H1 (cell line): ENCODE data around the gene EPB41L3. TPM values are rescaled to one million over a fixed set of nuclear protein-coding genes. Genes with fewer than 3 reads are reported as not detected.

ENCODE experiments used
- CTCF ChIA-PET: fragments of 300-600 bp; sonication (Branson Sonifier 250); formaldehyde crosslinking; loops from one replicate; lab custom pipeline; 2021; ENCODE audit not compliant: partially characterized antibody; lab: Charles Lee
- POLR2A ChIA-PET: fragments of 300-600 bp; sonication (Branson Sonifier 250); formaldehyde crosslinking; loops from one replicate; lab custom pipeline; 2021; ENCODE audit warnings: inconsistent platforms; ENCODE audit not compliant: partially characterized antibody; lab: Charles Lee
- DNase-seq, 2 experiments: peaks; one replicate each; pipeline versions ENCODE4 v3.0.0 to v3.0.0-alpha.2; 2010 to 2022; ENCODE audit warnings: low spot score in 2 of 2, low read depth in 1 of 2, mixed read lengths in 1 of 2
- FAIRE-seq: peaks from 2 replicates; lab custom pipeline; 2011; peaks lifted over from hg19 to GRCh38; lab: Jason Lieb, UNC
- H2AFZ ChIP-seq: 2 replicates; pipeline ENCODE4 v1.8.1; 2012; ENCODE audit warnings: low read length, inconsistent platforms
- H2AK5ac ChIP-seq: 2 replicates; pipeline ENCODE4 v1.6.1; 2013; ENCODE audit warnings: low read depth, low read length
- H2BK120ac ChIP-seq: replicated peaks from 2 replicates; pipeline ENCODE3; 2013; ENCODE audit warnings: low read depth, low read length, inconsistent platforms
- H2BK12ac ChIP-seq: 2 replicates; pipeline ENCODE4 v1.6.1; 2013; ENCODE audit warnings: low read depth, low read length
- H2BK15ac ChIP-seq: 2 replicates; pipeline ENCODE4 v1.6.1; 2013; ENCODE audit warnings: low read length
- H2BK20ac ChIP-seq: 2 replicates; pipeline ENCODE4 v1.6.1; 2013; ENCODE audit warnings: low read length
- H2BK5ac ChIP-seq: 2 replicates; pipeline ENCODE4 v1.6.1; 2013; ENCODE audit warnings: low read depth, low read length
- H3K14ac ChIP-seq: 2 replicates; pipeline ENCODE4 v1.6.1; 2013; ENCODE audit warnings: inconsistent platforms; ENCODE audit not compliant: insufficient read length
- H3K18ac ChIP-seq: 2 replicates; pipeline ENCODE4 v1.6.1; 2013; ENCODE audit warnings: low read length; ENCODE audit errors: extremely low read depth
- H3K23ac ChIP-seq: 2 replicates; pipeline ENCODE4 v1.6.1; 2013; ENCODE audit warnings: inconsistent platforms; ENCODE audit not compliant: insufficient read length
- H3K23me2 ChIP-seq: 2 replicates; pipeline ENCODE4 v1.6.1; 2013; ENCODE audit warnings: low read depth, low read length
- H3K27ac ChIP-seq: 2 replicates; pipeline ENCODE4 v1.6.1; 2011; ENCODE audit warnings: low read depth, low read length, inconsistent platforms
- H3K27me3 ChIP-seq, 4 experiments: replicated peaks in 1 of 4; 1 replicate in 1 of 4; 2 replicates in 3 of 4; pipeline versions ENCODE4 v1.6.1 to v1.8.1; 2011 to 2013; ENCODE audit warnings: low read length in 3 of 4, mild to moderate bottlenecking in 3 of 4, inconsistent platforms in 2 of 4, mixed read lengths in 2 of 4, moderate library complexity in 1 of 4; ENCODE audit not compliant: control insufficient read depth in 3 of 4, insufficient read depth in 3 of 4; ENCODE audit errors: extremely low read depth in 1 of 4
- H3K36me3 ChIP-seq, 4 experiments: 2 replicates each; pipeline versions ENCODE4 v1.6.1 to v1.8.1; 2011 to 2013; ENCODE audit warnings: mild to moderate bottlenecking in 4 of 4, low read length in 3 of 4, moderate library complexity in 2 of 4, control low read depth in 1 of 4, inconsistent platforms in 1 of 4; ENCODE audit not compliant: insufficient read depth in 4 of 4, control insufficient read depth in 2 of 4
- H3K4ac ChIP-seq: replicated peaks from 2 replicates; pipeline ENCODE3; 2013; ENCODE audit warnings: low read length, low read depth, mixed read lengths, inconsistent platforms; ENCODE audit not compliant: insufficient read length
- H3K4me1 ChIP-seq, 4 experiments: replicated peaks in 1 of 4; 1 replicate in 1 of 4; 2 replicates in 3 of 4; pipeline versions ENCODE4 v1.6.1 to v1.8.1; 2011 to 2013; ENCODE audit warnings: low read length in 3 of 4, inconsistent platforms in 2 of 4, mixed read lengths in 1 of 4; ENCODE audit not compliant: insufficient read depth in 4 of 4, control insufficient read depth in 3 of 4
- H3K4me2 ChIP-seq, 2 experiments: 2 replicates each; pipeline versions ENCODE4 v1.6.1 to v1.8.1; 2011 to 2013; ENCODE audit warnings: low read depth in 2 of 2, low read length in 2 of 2, control low read depth in 1 of 2, inconsistent platforms in 1 of 2, mild to moderate bottlenecking in 1 of 2; ENCODE audit not compliant: insufficient read depth in 1 of 2
- H3K4me3 ChIP-seq, 4 experiments: fragments of 200-600, 300-600 bp in 1 of 4; sonication (generic), shearing (Covaris generic), sonication (Bioruptor Twin) in 1 of 4; 2 replicates each; pipeline versions ENCODE4 v1.5.1 to v1.8.1; 2011 to 2016; ENCODE audit warnings: low read length in 4 of 4, low read depth in 3 of 4, control low read depth in 2 of 4, inconsistent platforms in 2 of 4, mild to moderate bottlenecking in 2 of 4, mixed read lengths in 1 of 4, moderate library complexity in 1 of 4; ENCODE audit not compliant: insufficient read depth in 2 of 4; ENCODE audit errors: extremely low read depth in 1 of 4
- H3K56ac ChIP-seq: replicated peaks from 2 replicates; pipeline ENCODE3; 2013; ENCODE audit warnings: low read depth, mild to moderate bottlenecking, mixed read lengths, low read length, inconsistent platforms; ENCODE audit not compliant: insufficient read length
- H3K79me1 ChIP-seq: 2 replicates; pipeline ENCODE4 v1.6.1; 2013; ENCODE audit warnings: low read depth, low read length, control low read depth
- H3K79me2 ChIP-seq, 2 experiments: 2 replicates each; pipeline versions ENCODE4 v1.6.1 to v1.8.1; 2012 to 2013; ENCODE audit warnings: low read length in 2 of 2, mild to moderate bottlenecking in 2 of 2, inconsistent platforms in 1 of 2; ENCODE audit not compliant: insufficient read depth in 2 of 2, control insufficient read depth in 1 of 2
- H3K9ac ChIP-seq, 4 experiments: replicated peaks in 1 of 4; 1 replicate in 1 of 4; 2 replicates in 3 of 4; pipeline versions ENCODE4 v1.6.1 to v1.8.1; 2011 to 2013; ENCODE audit warnings: low read depth in 3 of 4, low read length in 3 of 4, control low read depth in 2 of 4, mild to moderate bottlenecking in 2 of 4, moderate library complexity in 2 of 4, inconsistent platforms in 1 of 4; ENCODE audit errors: extremely low read depth in 1 of 4
- H3K9me3 ChIP-seq, 2 experiments: 2 replicates each; pipeline versions ENCODE4 v1.6.1 to v1.8.1; 2012 to 2013; ENCODE audit warnings: mild to moderate bottlenecking in 2 of 2, moderate library complexity in 2 of 2, control low read depth in 1 of 2, inconsistent platforms in 1 of 2, low read depth in 1 of 2, low read length in 1 of 2, mixed read lengths in 1 of 2; ENCODE audit not compliant: insufficient read depth in 2 of 2
- H4K20me1 ChIP-seq, 2 experiments: replicated peaks in 1 of 2; 2 replicates each; pipeline versions ENCODE3 to v1.8.1; 2011 to 2013; ENCODE audit warnings: inconsistent platforms in 2 of 2, low read length in 2 of 2, mild to moderate bottlenecking in 1 of 2; ENCODE audit not compliant: insufficient read depth in 2 of 2, control insufficient read depth in 1 of 2
- H4K5ac ChIP-seq: 2 replicates; pipeline ENCODE4 v1.6.1; 2013; ENCODE audit warnings: low read length, low read depth, mixed read lengths, inconsistent platforms; ENCODE audit not compliant: insufficient read length
- H4K8ac ChIP-seq: 2 replicates; pipeline ENCODE4 v1.8.0; 2013; ENCODE audit warnings: mild to moderate bottlenecking, moderate library complexity, low read length, inconsistent platforms; ENCODE audit not compliant: insufficient read depth; ENCODE audit errors: extremely low read depth
- H4K91ac ChIP-seq: replicated peaks from 2 replicates; pipeline ENCODE3; 2013; ENCODE audit warnings: low read length, mixed read lengths, inconsistent platforms; ENCODE audit not compliant: insufficient read length
- SIRT6 ChIP-seq: IDR thresholded peaks from one replicate; pipeline ENCODE4 v1.7.1; 2012; ENCODE audit warnings: low read length, inconsistent platforms
- WGBS, 2 experiments: shearing (Covaris generic) in 1 of 2; methylation state at CpG; one replicate each; pipeline versions ENCODE4 v1.1.6 to v1.1.7; 2013 to 2015; ENCODE audit warnings: low lambda C conversion rate in 2 of 2, mixed read lengths in 2 of 2, inconsistent platforms in 1 of 2, low coverage in 1 of 2, missing lambda C conversion rate in 1 of 2; ENCODE audit not compliant: insufficient replicate concordance in 2 of 2, insufficient coverage in 1 of 2, insufficient read length in 1 of 2; ENCODE audit errors: extremely low coverage in 1 of 2, missing lambda C conversion rate in 1 of 2; 5-methylcytosine and 5-hydroxymethylcytosine counted together
- polyA plus RNA-seq, 7 experiments: library from polyadenylated mRNA; depleted of rRNA in 3 of 7; stranded (reverse) in 5 of 7; unstranded in 2 of 7; fragments of >200 nt in 5 of 7; fragments of 200-250 nt in 2 of 7; gene quantifications; 1 replicate in 5 of 7; 2 replicates in 1 of 7; 4 replicates in 1 of 7; pipeline versions ENCODE4 v1.2.1 to v1.2.3, GENCODE V29; 2011 to 2013; ENCODE audit warnings: missing spikeins in 2 of 7, mixed read lengths in 2 of 7
- total RNA-seq: library from RNA; stranded (reverse); fragmentation: NEBNext Ultra II Directional; extraction: Animal tissue kit (Norgen Biotek cat#: 25700); gene quantifications from 2 replicates; pipeline ENCODE4 v1.2.1, GENCODE V29; 2021

EPB41L3 gene
- total and polyA plus RNA-seq, 2 of the 8 experiments (the other 6 are each of a cell fraction or from before 2014, with no cell fraction given), result 7.9 to 16.1 TPM

- no peak overlapping the region for H3K56ac ChIP-seq
- 80% methylated on average over 3 of the region's 3 CpGs; no CpG with 5 or more reads in 1 of the 2 experiments for WGBS, 2 experiments
- no peak overlapping the region for H3K4me2 ChIP-seq
- H3K79me2 ChIP-seq, result no peaks in the 10 kb centered on the region
- TF ChIP-seq SIRT6, result no peak
- no peak overlapping the region for H2BK12ac ChIP-seq
- no peaks in the 10 kb centered on the region for H4K20me1 ChIP-seq
- H4K5ac ChIP-seq, result no peak overlapping the region
- no peaks in the 10 kb centered on the region for H3K79me1 ChIP-seq
- H2AFZ ChIP-seq, result no peak overlapping the region
- H3K27ac ChIP-seq, result no peak overlapping the region
- ChIA-PET CTCF (interaction anchor here (0.6 to 0.8 kb wide), 3 partner anchors 12 to 330 kb away, joined by 3 to 4 read pairs (median 3); no protein-coding TSS in a partner anchor), POLR2A (no interaction called here)
- no peak overlapping the region for H2BK20ac ChIP-seq
- H3K36me3 ChIP-seq, result no peaks in the 10 kb centered on the region
- no peak overlapping the region for H3K9ac ChIP-seq
- peaks cover 0 to 3% (median under 1%) of the 10 kb centered on the region in 4 experiments; a peak in 2 of 7 replicates for H3K4me1 ChIP-seq
- no peak overlapping the region for H3K18ac ChIP-seq
- no peak overlapping the region for H3K4ac ChIP-seq
- DNase-seq (no peak), FAIRE-seq (no peak)
- H3K14ac ChIP-seq, result no peak overlapping the region
- no peak overlapping the region for H2AK5ac ChIP-seq
- H2BK15ac ChIP-seq, result no peak overlapping the region
- H4K91ac ChIP-seq, result no peak overlapping the region
- no peak overlapping the region for H2BK120ac ChIP-seq
- H3K23ac ChIP-seq, result no peak overlapping the region
- H3K23me2 ChIP-seq, result no peaks in the 10 kb centered on the region
- H3K4me3 ChIP-seq, result no peak overlapping the region
- no peak overlapping the region for H2BK5ac ChIP-seq
- no peaks in the 10 kb centered on the region for H3K27me3 ChIP-seq
- H3K9me3 ChIP-seq, result no peaks in the 10 kb centered on the region
- H4K8ac ChIP-seq, result no peak overlapping the region
Measured at GRCh38 chr18:5420906-5421305, 122.9 kb downstream of the EPB41L3 start.
